ENCODE measurements around the gene LRRC1.
A peak's percentile ranks its signal among the peaks of the same experiment; 100 is the strongest.

The LRRC1 gene

GRCh38 chr6:53752440-53752839 lies 42.4 kb upstream of the LRRC1 start:
- H4K91ac ChIP-seq (ENCODE audit: low read length): no peak overlapping the region

GRCh38 chr6:53752856-53753255 lies 41.9 kb upstream of the LRRC1 start:
- no peak overlapping the region for H2BK120ac ChIP-seq (ENCODE audit: low read depth, low read length)
- H2AFZ ChIP-seq (ENCODE audit: low read depth, low read length): no peak overlapping the region
- H3K9ac ChIP-seq (ENCODE audit: low read length): no peak overlapping the region
- no peak overlapping the region for H3K23ac ChIP-seq (ENCODE audit: low read length in 2 of 2)
- no peaks in the 10 kb centered on the region for H3K4me1 ChIP-seq (ENCODE audit: control insufficient read depth, insufficient read depth, low read depth, low read length)
- no peak overlapping the region for H4K91ac ChIP-seq (ENCODE audit: low read length)
- H3K18ac ChIP-seq (ENCODE audit: low read depth in 1 of 2, low read length in 2 of 2): no peak overlapping the region
- no peak overlapping the region for H3K4me2 ChIP-seq (ENCODE audit: low read length, poor library complexity, severe bottlenecking)
- H4K8ac ChIP-seq (ENCODE audit: low read length): no peak overlapping the region
- H3K9me3 ChIP-seq (ENCODE audit: control insufficient read depth, low read length): no peaks in the 10 kb centered on the region
- no peak overlapping the region for H2BK15ac ChIP-seq (ENCODE audit: low read depth, poor library complexity, severe bottlenecking)
- H3K27me3 ChIP-seq (ENCODE audit: control insufficient read depth in 1 of 2, insufficient read depth in 1 of 2, low read length in 2 of 2): no peaks in the 10 kb centered on the region
- H2BK5ac ChIP-seq (ENCODE audit: low read depth, low read length, poor library complexity, severe bottlenecking): no peak overlapping the region
- no peak overlapping the region for H2BK12ac ChIP-seq (ENCODE audit: low read length in 2 of 2)
- H3K27ac ChIP-seq (ENCODE audit: low read length, poor library complexity, severe bottlenecking): no peak overlapping the region
- WGBS: no CpG with 5 or more reads among the region's 4 CpGs
- H3K79me1 ChIP-seq (replicated peaks; ENCODE audit: low read length, poor library complexity, severe bottlenecking): no peaks in the 10 kb centered on the region
- no peak overlapping the region for H3K14ac ChIP-seq (ENCODE audit: low read length in 2 of 2)
- H3K4me3 ChIP-seq (ENCODE audit: insufficient read depth in 1 of 2, low read depth in 1 of 2, low read length in 2 of 2): no peak overlapping the region
- H3K36me3 ChIP-seq (ENCODE audit: control insufficient read depth in 1 of 2, insufficient read depth in 2 of 2, low read depth in 1 of 2, low read length in 2 of 2): no peaks in the 10 kb centered on the region
- H2AK5ac ChIP-seq (ENCODE audit: low read length, severe bottlenecking): no peak overlapping the region
- DNase-seq: peak; percentile 20
- H3K4ac ChIP-seq (ENCODE audit: low read depth in 1 of 2, low read length in 2 of 2): no peak overlapping the region

More at GRCh38 chr6:53752440-53752839, 42.4 kb upstream of the LRRC1 start:
- Histone ChIP-seq H3K9me3 (ENCODE audit: control insufficient read depth, low read length) (no peaks in the 10 kb centered on the region), H3K79me1 (replicated peaks; ENCODE audit: low read length, poor library complexity, severe bottlenecking) (no peaks in the 10 kb centered on the region), H3K36me3 (ENCODE audit: control insufficient read depth in 1 of 2, insufficient read depth in 2 of 2, low read depth in 1 of 2, low read length in 2 of 2) (no peaks in the 10 kb centered on the region), H3K27me3 (ENCODE audit: control insufficient read depth in 1 of 2, insufficient read depth in 1 of 2, low read length in 2 of 2) (no peaks in the 10 kb centered on the region), H2BK12ac (ENCODE audit: low read length in 2 of 2) (no peak overlapping the region), H3K4me3 (ENCODE audit: insufficient read depth in 1 of 2, low read depth in 1 of 2, low read length in 2 of 2) (no peak overlapping the region), H4K8ac (ENCODE audit: low read length) (no peak overlapping the region), H3K9ac (ENCODE audit: low read length) (no peak overlapping the region), H2BK120ac (ENCODE audit: low read depth, low read length) (no peak overlapping the region), H2BK15ac (ENCODE audit: low read depth, poor library complexity, severe bottlenecking) (no peak overlapping the region), H3K4me1 (ENCODE audit: control insufficient read depth, insufficient read depth, low read depth, low read length) (no peaks in the 10 kb centered on the region), H3K14ac (ENCODE audit: low read length in 2 of 2) (no peak overlapping the region), H3K4ac (ENCODE audit: low read depth in 1 of 2, low read length in 2 of 2) (no peak overlapping the region), H3K27ac (ENCODE audit: low read length, poor library complexity, severe bottlenecking) (no peak overlapping the region), H3K18ac (ENCODE audit: low read depth in 1 of 2, low read length in 2 of 2) (no peak overlapping the region), H2AK5ac (ENCODE audit: low read length, severe bottlenecking) (no peak overlapping the region), H2AFZ (ENCODE audit: low read depth, low read length) (no peak overlapping the region), H3K4me2 (ENCODE audit: low read length, poor library complexity, severe bottlenecking) (no peak overlapping the region), H3K23ac (ENCODE audit: low read length in 2 of 2) (no peak overlapping the region), H2BK5ac (ENCODE audit: low read depth, low read length, poor library complexity, severe bottlenecking) (no peak overlapping the region)
- DNase-seq: no peak
- WGBS: 92% methylated on average over 1 of the region's 3 CpGs

GRCh38 chr6:53754330-53754729 lies 40.5 kb upstream of the LRRC1 start:
- H3K4me1 ChIP-seq (ENCODE audit: control insufficient read depth, insufficient read depth, low read depth, low read length): no peaks in the 10 kb centered on the region
- no peak overlapping the region for H3K4me2 ChIP-seq (ENCODE audit: low read length, poor library complexity, severe bottlenecking)
- H2BK15ac ChIP-seq (ENCODE audit: low read depth, poor library complexity, severe bottlenecking): no peak overlapping the region
- H3K14ac ChIP-seq (ENCODE audit: low read length in 2 of 2): no peak overlapping the region
- WGBS: 88% methylated on average over 4 of the region's 4 CpGs
- H3K4me3 ChIP-seq (ENCODE audit: insufficient read depth in 1 of 2, low read depth in 1 of 2, low read length in 2 of 2): no peak overlapping the region
- no peak overlapping the region for H3K4ac ChIP-seq (ENCODE audit: low read depth in 1 of 2, low read length in 2 of 2)
- H2AK5ac ChIP-seq (ENCODE audit: low read length, severe bottlenecking): no peak overlapping the region
- no peak for DNase-seq
- H4K91ac ChIP-seq (ENCODE audit: low read length): no peak overlapping the region
- H2BK120ac ChIP-seq (ENCODE audit: low read depth, low read length): no peak overlapping the region
- H3K23ac ChIP-seq (ENCODE audit: low read length in 2 of 2): no peak overlapping the region
- H3K27me3 ChIP-seq (ENCODE audit: control insufficient read depth in 1 of 2, insufficient read depth in 1 of 2, low read length in 2 of 2): no peaks in the 10 kb centered on the region
- H4K8ac ChIP-seq (ENCODE audit: low read length): no peak overlapping the region
- no peak overlapping the region for H2AFZ ChIP-seq (ENCODE audit: low read depth, low read length)
- no peak overlapping the region for H3K9ac ChIP-seq (ENCODE audit: low read length)
- H3K36me3 ChIP-seq (ENCODE audit: control insufficient read depth in 1 of 2, insufficient read depth in 2 of 2, low read depth in 1 of 2, low read length in 2 of 2): no peaks in the 10 kb centered on the region
- no peak overlapping the region for H2BK5ac ChIP-seq (ENCODE audit: low read depth, low read length, poor library complexity, severe bottlenecking)
- H3K79me1 ChIP-seq (replicated peaks; ENCODE audit: low read length, poor library complexity, severe bottlenecking): no peaks in the 10 kb centered on the region
- no peak overlapping the region for H3K18ac ChIP-seq (ENCODE audit: low read depth in 1 of 2, low read length in 2 of 2)
- no peak overlapping the region for H2BK12ac ChIP-seq (ENCODE audit: low read length in 2 of 2)
- no peaks in the 10 kb centered on the region for H3K9me3 ChIP-seq (ENCODE audit: control insufficient read depth, low read length)
- no peak overlapping the region for H3K27ac ChIP-seq (ENCODE audit: low read length, poor library complexity, severe bottlenecking)

- Histone ChIP-seq H3K23ac (ENCODE audit: low read length in 2 of 2) (no peak overlapping the region), H2AFZ (ENCODE audit: low read depth, low read length) (no peak overlapping the region), H3K4me3 (ENCODE audit: insufficient read depth in 1 of 2, low read depth in 1 of 2, low read length in 2 of 2) (no peak overlapping the region), H2BK120ac (ENCODE audit: low read depth, low read length) (no peak overlapping the region), H2AK5ac (ENCODE audit: low read length, severe bottlenecking) (no peak overlapping the region), H3K9ac (ENCODE audit: low read length) (no peak overlapping the region), H3K4ac (ENCODE audit: low read depth in 1 of 2, low read length in 2 of 2) (no peak overlapping the region), H3K18ac (ENCODE audit: low read depth in 1 of 2, low read length in 2 of 2) (no peak overlapping the region), H2BK12ac (ENCODE audit: low read length in 2 of 2) (no peak overlapping the region), H3K36me3 (ENCODE audit: control insufficient read depth in 1 of 2, insufficient read depth in 2 of 2, low read depth in 1 of 2, low read length in 2 of 2) (no peaks in the 10 kb centered on the region), H3K27me3 (ENCODE audit: control insufficient read depth in 1 of 2, insufficient read depth in 1 of 2, low read length in 2 of 2) (no peaks in the 10 kb centered on the region), H3K79me1 (replicated peaks; ENCODE audit: low read length, poor library complexity, severe bottlenecking) (no peaks in the 10 kb centered on the region), H4K91ac (ENCODE audit: low read length) (no peak overlapping the region), H2BK5ac (ENCODE audit: low read depth, low read length, poor library complexity, severe bottlenecking) (no peak overlapping the region), H2BK15ac (ENCODE audit: low read depth, poor library complexity, severe bottlenecking) (no peak overlapping the region), H3K9me3 (ENCODE audit: control insufficient read depth, low read length) (no peaks in the 10 kb centered on the region), H3K4me1 (ENCODE audit: control insufficient read depth, insufficient read depth, low read depth, low read length) (no peaks in the 10 kb centered on the region), H4K8ac (ENCODE audit: low read length) (no peak overlapping the region), H3K27ac (ENCODE audit: low read length, poor library complexity, severe bottlenecking) (no peak overlapping the region), H3K14ac (ENCODE audit: low read length in 2 of 2) (no peak overlapping the region), H3K4me2 (ENCODE audit: low read length, poor library complexity, severe bottlenecking) (no peak overlapping the region)
- 100% methylated on average over 1 of the region's 3 CpGs for WGBS
- no peak for DNase-seq
These were observed 38.4 kb upstream of the LRRC1 start for GRCh38 chr6:53756396-53756795.
